Right atrium auricular region (tissue), 2 donors: ENCODE data around the gene C3. TPM values are rescaled to one million over a fixed set of nuclear protein-coding genes. Genes with fewer than 3 reads are reported as not detected.

Experiments used
- DNase-seq: peaks from one replicate; pipeline ENCODE4 v3.0.0-alpha.2; 2019; ENCODE audit warnings: low spot score
- H3K27ac ChIP-seq, 2 donors: fragments of 200-600 bp; sonication (generic); 1 replicate in 1 of 2; 2 replicates in 1 of 2; pipeline ENCODE4 v1.5.1; 2016 to 2019
- H3K27me3 ChIP-seq, 2 donors: fragments of 200-600 bp; sonication (generic); one replicate each; pipeline versions ENCODE4 v1.5.1 to v1.6.0; 2017 to 2019
- H3K36me3 ChIP-seq: fragments of 200-600 bp; sonication (generic); one replicate; pipeline ENCODE4 v1.5.1; 2016
- H3K4me1 ChIP-seq, 2 donors: fragments of 200-600 bp; sonication (generic); one replicate each; pipeline versions ENCODE4 v1.5.1 to v1.6.0; 2017 to 2019
- H3K4me3 ChIP-seq, 2 donors: fragments of 200-600 bp; sonication (generic); 1 replicate in 1 of 2; 2 replicates in 1 of 2; pipeline ENCODE4 v1.5.1; 2017 to 2019; ENCODE audit warnings: mild to moderate bottlenecking in 1 of 2, moderate library complexity in 1 of 2
- H3K9me3 ChIP-seq, 2 donors: fragments of 200-600 bp; sonication (generic); one replicate each; pipeline ENCODE4 v1.5.1; 2019
- total RNA-seq, 2 donors: library from RNA; depleted of rRNA; stranded (reverse); fragments of >200 nt; gene quantifications; one replicate each; pipeline ENCODE4 v1.1.0, GENCODE V29; 2016
- TF ChIP-seq, protein P1 (sequence below), 2 donors: fragments of 200-600 bp; sonication (generic); IDR thresholded peaks; one replicate each; pipeline ENCODE4 v1.5.1; 2019; ENCODE audit warnings: antibody characterized with exemption in 2 of 2

The C3 gene
- total RNA-seq, 2 donors from 2014 or later, result 419 to 1,709 TPM

DNA sequence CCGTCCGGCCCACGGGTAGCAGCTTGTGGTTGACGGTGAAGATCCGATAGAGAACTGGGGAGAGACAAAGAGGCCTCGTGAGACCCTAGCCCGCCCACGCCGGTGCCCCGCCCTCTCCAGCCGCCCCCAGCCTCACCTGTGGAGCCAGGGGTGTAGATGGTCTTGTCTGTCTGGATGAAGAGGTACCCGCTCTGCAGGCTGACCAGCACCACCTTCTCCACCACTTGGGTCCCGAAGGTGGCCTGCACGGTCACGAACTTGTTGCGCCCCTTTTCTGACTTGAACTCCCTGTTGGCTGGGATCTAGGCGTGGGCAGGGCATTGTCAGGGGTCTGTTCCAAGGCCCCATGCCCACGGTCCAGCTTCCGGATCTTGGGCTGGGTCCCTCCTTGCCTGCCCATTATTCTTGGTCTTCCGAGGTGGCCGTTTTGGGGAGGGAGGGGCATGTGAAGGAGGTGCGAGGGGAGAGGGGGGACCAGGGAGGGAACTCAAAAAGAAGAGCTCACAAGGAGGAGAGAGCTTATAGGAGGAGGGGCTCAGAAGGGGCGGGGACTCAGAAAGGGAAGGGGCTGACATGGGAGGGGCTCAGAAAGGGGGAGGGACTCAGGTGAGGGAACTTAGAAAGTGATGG, 2.2 kb downstream of the C3 start:
- TF ChIP-seq, protein P1, sequence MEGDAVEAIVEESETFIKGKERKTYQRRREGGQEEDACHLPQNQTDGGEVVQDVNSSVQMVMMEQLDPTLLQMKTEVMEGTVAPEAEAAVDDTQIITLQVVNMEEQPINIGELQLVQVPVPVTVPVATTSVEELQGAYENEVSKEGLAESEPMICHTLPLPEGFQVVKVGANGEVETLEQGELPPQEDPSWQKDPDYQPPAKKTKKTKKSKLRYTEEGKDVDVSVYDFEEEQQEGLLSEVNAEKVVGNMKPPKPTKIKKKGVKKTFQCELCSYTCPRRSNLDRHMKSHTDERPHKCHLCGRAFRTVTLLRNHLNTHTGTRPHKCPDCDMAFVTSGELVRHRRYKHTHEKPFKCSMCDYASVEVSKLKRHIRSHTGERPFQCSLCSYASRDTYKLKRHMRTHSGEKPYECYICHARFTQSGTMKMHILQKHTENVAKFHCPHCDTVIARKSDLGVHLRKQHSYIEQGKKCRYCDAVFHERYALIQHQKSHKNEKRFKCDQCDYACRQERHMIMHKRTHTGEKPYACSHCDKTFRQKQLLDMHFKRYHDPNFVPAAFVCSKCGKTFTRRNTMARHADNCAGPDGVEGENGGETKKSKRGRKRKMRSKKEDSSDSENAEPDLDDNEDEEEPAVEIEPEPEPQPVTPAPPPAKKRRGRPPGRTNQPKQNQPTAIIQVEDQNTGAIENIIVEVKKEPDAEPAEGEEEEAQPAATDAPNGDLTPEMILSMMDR (IDR thresholded peaks at IDR 0.05), result no peak
- no peaks in the 10 kb centered on the region for H3K27me3 ChIP-seq
- no peak for DNase-seq

DNA sequence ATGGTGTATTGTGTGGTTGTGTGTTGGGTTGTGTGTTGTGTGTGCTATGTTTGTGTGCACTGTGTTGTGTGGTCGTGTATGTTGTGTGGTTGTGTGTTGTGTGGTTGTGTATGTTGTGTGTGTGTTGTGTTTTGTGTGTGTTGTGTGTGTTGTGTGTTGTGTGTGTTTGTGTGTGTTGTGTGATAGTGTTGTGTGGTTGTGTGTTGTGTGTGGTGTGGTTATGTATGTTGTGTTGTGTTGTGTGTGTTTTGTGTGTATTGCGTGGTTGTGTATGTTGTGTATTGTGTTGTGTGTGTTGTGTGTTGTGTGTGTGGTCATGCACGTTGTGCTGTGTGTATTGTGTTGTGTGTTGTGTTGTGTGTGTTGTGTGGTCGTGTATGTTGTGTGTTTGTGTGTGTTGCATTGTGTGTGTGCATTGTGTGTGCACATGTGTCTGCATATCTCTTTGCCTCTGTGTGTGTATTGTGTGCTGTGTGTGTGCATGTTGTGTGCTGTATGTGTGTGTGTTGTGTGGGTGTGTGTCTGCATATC, 2.9 kb downstream of the C3 start:
- no peaks in the 10 kb centered on the region for H3K9me3 ChIP-seq
- no peak overlapping the region for H3K4me3 ChIP-seq
- DNase-seq, result no peak
- TF ChIP-seq, protein P1 (IDR thresholded peaks at IDR 0.05), result no peak
- no peaks in the 10 kb centered on the region for H3K27me3 ChIP-seq
- no peak overlapping the region for H3K27ac ChIP-seq
- no peaks in the 10 kb centered on the region for H3K4me1 ChIP-seq
- H3K36me3 ChIP-seq, result no peaks in the 10 kb centered on the region

More for the DNA sequence above, 2.2 kb downstream of the C3 start:
- H3K9me3 ChIP-seq, result no peaks in the 10 kb centered on the region
- no peaks in the 10 kb centered on the region for H3K4me1 ChIP-seq
- H3K36me3 ChIP-seq, result no peaks in the 10 kb centered on the region
- no peak overlapping the region for H3K27ac ChIP-seq
- H3K4me3 ChIP-seq, result no peak overlapping the region

DNA sequence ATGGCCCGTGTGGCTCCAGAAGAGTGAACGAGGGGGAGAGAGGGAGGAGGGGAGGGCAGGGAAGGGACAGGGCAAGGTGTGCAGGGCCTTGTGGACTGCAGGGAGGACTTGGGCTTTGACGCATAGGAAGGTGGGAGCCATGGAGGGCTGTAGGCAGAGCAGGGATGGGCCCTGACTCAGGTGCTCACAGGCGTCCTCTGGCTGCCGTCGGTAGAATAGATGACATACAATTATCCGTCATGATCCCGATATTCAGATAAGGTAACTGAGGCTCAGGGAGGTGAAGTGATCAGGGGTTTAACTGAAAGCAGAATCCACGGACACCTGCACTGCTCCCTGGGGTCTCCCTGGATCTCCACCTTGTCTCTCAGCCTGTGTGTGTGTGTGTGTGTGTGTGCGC, 3.4 kb downstream of the C3 start:
- no peaks in the 10 kb centered on the region for H3K4me1 ChIP-seq
- H3K27me3 ChIP-seq, result no peaks in the 10 kb centered on the region
- no peak for DNase-seq
- H3K27ac ChIP-seq, result no peak overlapping the region
- H3K36me3 ChIP-seq, result no peaks in the 10 kb centered on the region
- no peaks in the 10 kb centered on the region for H3K9me3 ChIP-seq
- TF ChIP-seq, protein P1 (IDR thresholded peaks at IDR 0.05), result no peak
- H3K4me3 ChIP-seq, result no peak overlapping the region

DNA sequence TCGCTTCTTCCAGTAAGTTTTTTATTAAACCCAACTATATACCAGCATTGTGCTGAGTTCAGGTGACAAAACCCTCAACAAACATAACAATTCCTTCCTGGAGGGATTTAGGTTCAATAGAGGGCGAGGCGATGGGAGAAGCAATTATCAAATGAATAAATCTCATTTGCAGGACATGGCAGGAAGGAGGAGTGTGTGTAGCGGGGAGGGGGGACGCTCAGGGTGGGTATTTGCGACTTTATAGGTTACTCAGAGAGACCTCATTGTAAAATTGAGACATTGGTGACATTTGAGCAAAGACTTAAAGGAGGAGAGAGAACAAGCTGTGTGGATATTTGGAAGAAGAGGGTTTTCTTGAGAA, 3.9 kb downstream of the C3 start:
- no peak for DNase-seq
- Histone ChIP-seq H3K36me3 (no peaks in the 10 kb centered on the region), H3K27me3 (no peaks in the 10 kb centered on the region), H3K9me3 (no peaks in the 10 kb centered on the region), H3K4me1 (no peaks in the 10 kb centered on the region), H3K4me3 (no peak overlapping the region), H3K27ac (no peak overlapping the region)
- TF ChIP-seq, protein P1 (IDR thresholded peaks at IDR 0.05), result no peak

DNA sequence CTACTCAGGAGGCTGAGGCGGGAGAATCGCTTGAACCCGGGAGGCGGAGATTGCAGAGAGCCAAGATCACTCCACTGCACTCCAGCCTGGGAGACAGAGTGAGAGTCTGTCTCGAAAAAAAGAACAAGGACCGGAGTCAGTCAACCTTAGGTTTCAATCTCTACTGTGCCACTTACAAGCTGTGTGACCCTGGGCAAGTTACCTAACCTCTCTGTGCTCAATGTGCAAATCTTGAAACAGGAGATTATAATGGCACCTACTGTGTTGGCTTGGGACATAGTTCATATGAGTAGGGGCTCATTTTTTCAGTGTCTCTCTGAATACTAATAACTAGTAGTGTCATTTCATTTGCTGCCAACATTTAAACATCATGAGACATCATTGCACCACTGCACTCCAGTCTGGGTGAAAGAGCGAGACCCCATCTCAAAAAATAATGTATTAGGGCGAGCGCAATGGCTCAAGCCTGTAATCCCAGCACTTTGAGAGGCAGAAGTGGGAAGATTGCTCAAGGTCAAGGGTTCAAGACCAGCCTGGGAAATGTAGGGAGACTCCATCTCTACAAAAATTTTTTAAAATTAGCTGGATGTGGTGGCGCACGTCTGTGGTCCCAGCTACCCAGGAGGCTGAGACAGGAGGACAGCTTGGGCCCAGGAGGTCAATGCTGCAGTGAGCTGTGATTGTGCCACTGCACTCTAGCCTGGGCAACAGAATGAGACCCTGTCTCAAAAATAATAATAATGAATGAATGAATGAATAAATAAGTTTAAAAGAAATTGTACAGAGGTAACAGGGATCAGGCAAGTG, 5.5 kb downstream of the C3 start:
- no peak for DNase-seq

More for the DNA sequence above, 5.5 kb downstream of the C3 start:
- no peaks in the 10 kb centered on the region for H3K36me3 ChIP-seq
- H3K27me3 ChIP-seq, result no peaks in the 10 kb centered on the region
- H3K27ac ChIP-seq, result no peak overlapping the region
- H3K4me1 ChIP-seq, result no peaks in the 10 kb centered on the region
- TF ChIP-seq, protein P1 (IDR thresholded peaks at IDR 0.05), result no peak
- H3K9me3 ChIP-seq, result no peaks in the 10 kb centered on the region
- no peak overlapping the region for H3K4me3 ChIP-seq
